Esophagus squamous epithelium (tissue), 5 donors: Measurements from ENCODE around the gene PADI2. TPM values are rescaled to one million over a fixed set of nuclear protein-coding genes. Genes with fewer than 3 reads are reported as not detected.

Experiments used
- DNase-seq: peaks from one replicate; lab custom pipeline; 2025; lab: John Stamatoyannopoulos, UW
- H3K27ac ChIP-seq, 4 donors: fragments of 200-600 bp; sonication (generic); one replicate each; pipeline ENCODE4 v1.5.1; 2016 to 2019; ENCODE audit warnings: mild to moderate bottlenecking in 1 of 4
- H3K27me3 ChIP-seq, 4 donors: fragments of 200-600 bp; sonication (generic); 1 replicate in 3 of 4; 2 replicates in 1 of 4; pipeline versions ENCODE4 v1.5.1 to v1.6.0; 2017 to 2021; ENCODE audit warnings: antibody characterized with exemption in 1 of 4
- H3K36me3 ChIP-seq, 3 donors: fragments of 200-600 bp; sonication (generic); one replicate each; pipeline ENCODE4 v1.5.1; 2016 to 2019
- H3K4me1 ChIP-seq, 3 donors: fragments of 200-600 bp; sonication (generic); one replicate each; pipeline ENCODE4 v1.5.1; 2017 to 2019
- H3K4me3 ChIP-seq, 4 donors: fragments of 200-600 bp; sonication (generic); 1 replicate in 3 of 4; 2 replicates in 1 of 4; pipeline ENCODE4 v1.5.1; 2016 to 2019; ENCODE audit warnings: mild to moderate bottlenecking in 2 of 4, moderate library complexity in 1 of 4
- H3K9me3 ChIP-seq, 3 donors: fragments of 200-600 bp; sonication (generic); one replicate each; pipeline ENCODE4 v1.5.1; 2016 to 2019
- CTCF ChIP-seq, 6 experiments: fragments of 450-650 bp in 4 of 6; fragments of 200-600 bp in 2 of 6; sonication (generic) in 2 of 6; IDR thresholded peaks; one replicate each; pipeline ENCODE4 v1.5.1; 2016 to 2019; ENCODE audit warnings: antibody characterized with exemption in 6 of 6, mild to moderate bottlenecking in 4 of 6, moderate library complexity in 4 of 6
- POLR2A ChIP-seq, 4 donors: fragments of 450-650 bp; IDR thresholded peaks; one replicate each; pipeline ENCODE4 v1.6.1; 2017; ENCODE audit warnings: antibody characterized with exemption in 4 of 4, mild to moderate bottlenecking in 4 of 4, moderate library complexity in 3 of 4
- WGBS, 2 donors: methylation state at CpG; one replicate each; pipeline ENCODE4 v1.1.5; 2018; 5-methylcytosine and 5-hydroxymethylcytosine counted together
- intact Hi-C: fragments of 100-400 bp; cut with DNase I; formaldehyde crosslinking; loops from one replicate; pipeline ENCODE4 v1.15.0; 2022
- total RNA-seq, 4 donors: library from RNA; depleted of rRNA; stranded (reverse); fragments of >200 nt; gene quantifications; one replicate each; pipeline ENCODE4 v1.1.0, GENCODE V29; 2016
- donor health status: DM: yes; HTN: yes; CAD: no.

The PADI2 gene
- total RNA-seq, result 1 to 10 TPM in 2 of 4 donors, under 1 TPM in 2; 0.57 to 2.1 (median 1.1) TPM

- TF ChIP-seq CTCF (IDR thresholded peaks at IDR 0.05) (no peak), POLR2A (IDR thresholded peaks at IDR 0.05) (peak in 2 of 4 donors; percentile 42 to 47)
- Histone ChIP-seq H3K27ac (no peak within 1 kb of the TSS), H3K36me3 (no peaks in the 10 kb centered on the region), H3K4me1 (peaks cover 13 to 25% (median 14%) of the 10 kb centered on the region in 3 donors), H3K9me3 (no peaks in the 10 kb centered on the region), H3K27me3 (peaks cover 0 to 64% (median 9%) of the 10 kb centered on the region in 4 donors), H3K4me3 (peak within 1 kb of the TSS in 3 of 4 donors; percentile 16 to 57 (median 38))
- 1 to 3% methylated on average over 15 to 18 of the region's 58 CpGs for WGBS, 2 donors
- intact Hi-C loops, result no loop called here
- DNase-seq, result no peak
Measured at GRCh38 chr1:17119076-17119772, at the start of gene PADI2. Gene PADI2, minus strand, starts transcription at chr1:17119451. Its CDS starts 80 bp downstream, at chr1:17119371.

- DNase-seq, result no peak
- Histone ChIP-seq H3K27me3 (peaks cover 0 to 20% (median 0%) of the 10 kb centered on the region in 4 donors), H3K4me1 (peaks cover 0 to 18% (median 0%) of the 10 kb centered on the region in 3 donors), H3K4me3 (no peak overlapping the region), H3K36me3 (no peaks in the 10 kb centered on the region), H3K27ac (no peak overlapping the region), H3K9me3 (no peaks in the 10 kb centered on the region)
- TF ChIP-seq POLR2A (IDR thresholded peaks at IDR 0.05) (no peak), CTCF (IDR thresholded peaks at IDR 0.05) (no peak)
- intact Hi-C loops, result no loop called here
- WGBS, 2 donors, result 44 to 50% methylated on average over 9 to 10 of the region's 13 CpGs
Measured at GRCh38 chr1:17168091-17168876, 49.0 kb upstream of the PADI2 start.

GRCh38 chr1:17167786-17168090 lies 48.5 kb upstream of the PADI2 start:
- Histone ChIP-seq H3K9me3 (no peaks in the 10 kb centered on the region), H3K27ac (no peak overlapping the region), H3K27me3 (peaks cover 0 to 23% (median 0%) of the 10 kb centered on the region in 4 donors), H3K4me3 (no peak overlapping the region), H3K36me3 (no peaks in the 10 kb centered on the region), H3K4me1 (peaks cover 0 to 13% (median 0%) of the 10 kb centered on the region in 3 donors)
- intact Hi-C loops, result no loop called here
- TF ChIP-seq POLR2A (IDR thresholded peaks at IDR 0.05) (no peak), CTCF (IDR thresholded peaks at IDR 0.05) (no peak)
- 34% methylated on average over 4 to 5 of the region's 5 CpGs for WGBS, 2 donors
- no peak for DNase-seq

- intact Hi-C loops, result no loop called here
- 37 to 38% methylated on average over 2 to 4 of the region's 4 CpGs for WGBS, 2 donors
- Histone ChIP-seq H3K36me3 (no peaks in the 10 kb centered on the region), H3K27me3 (peaks cover 0 to 23% (median 0%) of the 10 kb centered on the region in 4 donors), H3K4me1 (peaks cover 0 to 12% (median 0%) of the 10 kb centered on the region in 3 donors), H3K27ac (no peak overlapping the region), H3K9me3 (no peaks in the 10 kb centered on the region), H3K4me3 (no peak overlapping the region)
- DNase-seq, result no peak
- TF ChIP-seq POLR2A (IDR thresholded peaks at IDR 0.05), result no peak
- TF ChIP-seq CTCF (IDR thresholded peaks at IDR 0.05), result no peak
Measured at GRCh38 chr1:17167041-17167785, 48.0 kb upstream of the PADI2 start.
